OCI-M2 (cell line): ENCODE results near the gene MAD2L1.

ENCODE experiments used
- DNase-seq: peaks from one replicate; lab custom pipeline; 2025; ENCODE audit not compliant: unreplicated experiment; lab: John Stamatoyannopoulos, UW

MAD2L1 gene

GRCh38 chr4:120059036-120059435, 7.6 kb downstream of the MAD2L1 start:
- DNase-seq: no peak

- no peak for DNase-seq
Measured at GRCh38 chr4:120057416-120057815, 9.2 kb downstream of the MAD2L1 start.

- DNase-seq: no peak
Measured at GRCh38 chr4:120056246-120056645, 10.4 kb downstream of the MAD2L1 start.

DNA sequence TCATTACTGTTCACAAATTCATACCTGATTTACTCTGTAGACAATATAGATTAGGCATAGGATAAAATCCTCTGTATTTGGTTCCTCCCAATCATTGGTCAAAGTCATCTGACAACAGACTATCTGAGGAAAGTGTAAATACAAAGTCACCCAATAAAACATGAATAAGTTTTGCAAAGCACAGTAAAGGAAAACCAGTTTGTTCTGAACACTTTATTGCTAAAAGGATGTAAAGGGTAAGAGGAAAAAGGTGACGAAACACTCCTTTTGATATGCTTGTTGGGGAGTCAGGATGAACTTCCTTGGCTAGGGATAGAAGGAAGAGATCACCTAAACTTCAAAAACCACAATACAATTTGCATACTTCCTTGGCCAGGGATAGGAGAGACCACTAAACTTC, 10.9 kb downstream of the MAD2L1 start:
- no peak for DNase-seq

DNA sequence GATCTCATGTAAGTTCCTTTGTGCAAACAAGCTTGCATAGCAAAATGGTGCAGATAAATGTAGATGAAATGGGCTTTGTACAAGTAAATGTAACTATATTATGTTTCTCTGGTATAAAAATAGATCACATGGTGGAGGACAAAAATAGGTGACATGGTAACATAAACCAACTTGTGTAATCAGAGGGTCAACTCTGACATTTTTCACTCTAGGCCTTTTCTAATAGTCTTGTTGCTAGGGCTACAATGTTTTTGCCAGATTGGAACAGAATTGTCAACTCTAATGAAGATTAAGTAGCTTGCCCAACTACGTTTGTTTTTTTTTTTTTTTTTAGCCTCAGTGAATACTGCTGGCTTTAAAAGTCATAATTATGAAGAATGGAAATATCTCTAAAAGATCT, 11.5 kb downstream of the MAD2L1 start:
- no peak for DNase-seq

- no peak for DNase-seq
Measured at GRCh38 chr4:120053911-120054310, 12.7 kb downstream of the MAD2L1 start.

DNA sequence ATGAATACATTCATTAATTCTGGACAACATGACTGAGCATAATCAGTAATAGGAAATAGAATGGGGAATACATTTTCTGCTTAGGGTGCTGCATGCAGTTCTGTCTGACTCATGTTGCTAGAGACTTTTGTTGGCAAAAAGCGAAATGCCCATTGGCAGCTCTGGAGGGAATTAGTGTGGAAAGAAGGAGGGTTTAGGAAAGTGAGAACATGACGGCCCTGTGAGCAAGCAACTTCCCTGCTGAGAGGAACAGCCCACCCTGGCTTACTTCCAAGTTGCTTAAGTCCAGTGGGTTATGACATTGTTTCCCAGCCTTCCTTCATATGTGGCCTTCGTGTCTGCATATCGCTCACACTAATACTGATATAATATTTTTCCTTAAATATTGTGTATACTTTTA, 13.8 kb downstream of the MAD2L1 start:
- no peak for DNase-seq

GRCh38 chr4:120051253-120051652, 15.4 kb downstream of the MAD2L1 start:
- no peak for DNase-seq

- DNase-seq: no peak
Measured at GRCh38 chr4:120049732-120050494, 16.7 kb downstream of the MAD2L1 start.

DNA sequence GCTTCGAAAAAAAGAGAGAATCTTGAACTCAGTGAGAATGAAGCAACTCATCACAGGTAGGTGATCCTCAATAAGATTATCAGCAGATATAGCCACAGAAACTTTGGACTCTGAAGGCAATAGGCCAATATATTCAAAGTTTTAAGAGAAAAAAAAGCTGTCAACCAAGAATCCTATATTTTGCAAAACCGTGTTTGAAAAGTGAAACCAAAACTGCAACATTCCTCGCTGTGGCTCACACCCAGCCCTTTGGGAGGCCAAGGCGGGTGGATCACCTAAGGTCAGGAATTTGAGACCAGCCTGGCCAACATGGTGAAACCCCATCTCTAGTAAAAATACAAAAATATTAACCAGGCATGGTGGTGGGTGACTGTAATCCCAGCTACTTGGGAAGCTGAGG, 22.8 kb downstream of the MAD2L1 start:
- DNase-seq: no peak

DNA sequence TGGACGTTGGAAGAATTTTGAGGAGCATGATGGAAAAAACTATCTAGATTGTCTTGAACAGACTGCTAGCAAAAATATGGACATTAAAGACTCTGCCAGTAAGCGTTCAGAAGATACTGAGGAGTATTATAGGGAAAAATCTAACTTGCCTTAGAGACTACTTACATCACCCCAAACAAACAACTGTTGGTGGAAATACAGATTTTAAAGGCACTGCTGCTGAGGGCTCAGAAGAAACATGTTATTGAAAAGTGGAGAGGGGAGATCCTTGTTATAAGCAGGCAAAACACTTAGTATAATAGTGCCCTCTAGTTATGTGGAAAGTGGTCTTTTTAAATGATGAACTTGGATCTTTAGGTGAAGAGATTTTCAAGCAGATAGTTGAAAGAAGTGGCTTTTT, 29.2 kb downstream of the MAD2L1 start:
- DNase-seq: no peak

GRCh38 chr4:120034913-120035312, 31.7 kb downstream of the MAD2L1 start:
- DNase-seq: no peak

GRCh38 chr4:120026853-120027252, 39.8 kb downstream of the MAD2L1 start:
- DNase-seq: no peak

- DNase-seq: no peak
Measured at GRCh38 chr4:120025516-120025915, 41.1 kb downstream of the MAD2L1 start.

GRCh38 chr4:120018786-120019185, 47.9 kb downstream of the MAD2L1 start:
- DNase-seq: no peak

DNA sequence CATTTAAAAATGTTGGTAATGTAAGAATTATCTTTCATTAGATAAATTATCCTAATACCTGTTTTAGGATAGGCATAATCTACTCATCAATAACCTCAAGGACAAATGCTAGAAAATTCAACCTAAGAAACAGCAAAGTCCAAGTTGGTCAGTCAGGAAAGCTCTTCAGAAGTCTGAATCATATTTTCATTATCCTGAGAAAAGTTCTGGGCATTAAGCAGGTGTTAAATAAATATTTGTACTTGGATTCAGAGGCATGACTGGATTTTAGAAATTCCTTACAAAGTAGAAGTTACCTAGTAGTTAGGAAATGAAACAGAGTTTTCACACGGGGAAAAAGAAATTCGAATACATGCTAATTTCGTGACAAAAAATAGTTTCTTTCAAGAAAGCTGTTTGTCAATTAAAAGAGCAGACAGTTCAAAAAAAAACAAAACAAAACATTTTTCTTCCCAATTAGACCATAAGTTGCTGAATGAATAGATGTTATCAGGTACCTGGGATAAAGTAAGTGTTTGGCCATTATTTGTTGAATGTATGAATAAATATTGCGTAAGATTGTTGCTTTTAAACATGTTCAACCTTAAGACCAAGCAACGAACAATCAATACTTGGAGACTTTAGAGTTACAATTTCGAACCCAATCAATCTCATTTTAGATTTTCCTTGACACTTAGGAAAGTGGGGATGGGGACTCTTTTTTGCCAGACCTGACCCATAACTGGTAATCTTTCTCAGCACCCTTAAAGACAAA, 48.5 kb downstream of the MAD2L1 start:
- no peak for DNase-seq

DNA sequence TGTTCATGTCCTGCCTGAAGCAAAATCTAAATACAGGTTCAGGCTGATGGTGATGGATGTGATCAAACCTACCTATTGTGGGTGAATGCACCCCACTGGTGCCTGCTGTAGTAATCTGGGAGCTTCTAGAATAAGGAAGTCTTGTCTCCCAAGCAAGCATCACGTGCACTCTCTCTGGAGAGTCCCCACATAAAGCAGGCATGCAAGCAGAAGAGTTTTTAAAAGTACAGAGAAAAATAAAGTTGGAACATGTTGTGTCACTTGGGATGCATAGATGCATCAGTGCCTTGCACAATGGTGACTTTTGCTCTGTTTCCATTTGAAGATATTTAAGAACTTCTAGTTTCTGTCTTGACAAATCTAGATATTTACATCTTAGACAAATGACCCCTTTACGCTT, 54.9 kb downstream of the MAD2L1 start:
- DNase-seq: no peak

DNA sequence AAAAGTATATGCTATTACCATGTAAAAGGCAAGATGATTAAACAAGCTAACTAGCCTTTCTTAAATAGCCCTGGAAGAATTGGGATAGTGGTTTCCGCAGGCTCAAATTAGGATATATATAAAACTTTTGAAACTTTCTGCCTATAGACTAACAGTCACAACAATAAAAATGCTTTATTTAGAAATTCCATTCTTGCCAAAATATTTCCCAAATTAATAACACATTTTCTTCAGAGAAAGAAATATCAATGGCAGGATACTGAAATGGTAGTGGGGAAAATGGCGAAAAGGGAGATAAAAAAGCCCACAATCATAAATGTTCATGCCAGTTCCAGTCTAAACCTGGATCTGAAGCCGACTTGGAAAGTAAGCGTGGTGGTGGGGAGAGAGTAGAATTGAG, 56.0 kb downstream of the MAD2L1 start:
- DNase-seq: no peak

DNA sequence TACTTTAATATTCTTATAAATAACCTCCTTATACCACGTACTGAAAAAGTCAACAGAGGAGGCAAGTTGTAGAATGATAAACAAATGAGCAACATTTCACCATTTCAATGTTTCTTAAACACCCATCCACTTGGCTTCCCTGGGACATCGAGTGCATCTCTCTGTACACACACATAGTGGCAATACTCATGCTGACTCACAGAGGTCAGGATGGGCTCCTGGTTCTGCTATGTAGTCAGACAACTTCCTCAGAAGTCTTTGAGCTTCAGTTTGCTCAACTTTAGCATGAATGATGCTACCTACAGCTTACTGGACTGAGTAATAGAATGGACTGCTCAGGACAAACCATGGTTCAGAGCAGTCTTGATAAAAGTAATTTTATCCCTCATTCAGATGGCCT, 56.9 kb downstream of the MAD2L1 start:
- no peak for DNase-seq

GRCh38 chr4:120008957-120009356, 57.7 kb downstream of the MAD2L1 start:
- no peak for DNase-seq

DNA sequence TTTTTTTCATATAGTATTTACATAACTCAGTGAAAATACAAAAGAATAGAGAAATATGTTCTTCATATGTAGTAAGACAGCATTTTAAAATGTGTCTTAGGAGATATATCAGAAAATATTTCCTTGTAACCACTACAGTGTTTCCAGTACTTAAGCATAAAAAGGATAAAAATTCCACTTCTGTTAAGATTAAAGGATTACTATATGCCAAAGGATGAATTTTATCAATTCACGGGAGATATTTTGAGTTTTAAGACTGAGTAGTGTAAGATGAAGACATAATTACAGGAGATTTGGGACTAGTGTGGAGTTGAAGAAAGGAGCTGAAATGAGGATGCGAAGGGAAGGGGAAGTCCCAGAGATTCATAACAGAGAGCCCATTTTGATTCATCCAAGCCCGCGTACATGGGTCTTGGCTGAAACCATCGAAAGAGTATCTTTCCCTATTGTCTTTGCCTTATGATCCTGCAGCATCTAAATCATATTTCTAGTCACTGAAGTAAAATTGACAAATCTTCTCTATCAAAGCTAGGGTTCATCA, 58.7 kb downstream of the MAD2L1 start:
- DNase-seq: no peak

GRCh38 chr4:120007191-120007871, 59.3 kb downstream of the MAD2L1 start:
- DNase-seq: no peak
